ENCODE data around the gene TNNT2. TPM values are rescaled to one million over a fixed set of nuclear protein-coding genes. Genes with fewer than 3 reads are reported as not detected.

Gene TNNT2
- total and polyA plus RNA-seq, 2 donors (not counting 3 experiments of a cell fraction or from before 2014, with no cell fraction given): not detected

DNA sequence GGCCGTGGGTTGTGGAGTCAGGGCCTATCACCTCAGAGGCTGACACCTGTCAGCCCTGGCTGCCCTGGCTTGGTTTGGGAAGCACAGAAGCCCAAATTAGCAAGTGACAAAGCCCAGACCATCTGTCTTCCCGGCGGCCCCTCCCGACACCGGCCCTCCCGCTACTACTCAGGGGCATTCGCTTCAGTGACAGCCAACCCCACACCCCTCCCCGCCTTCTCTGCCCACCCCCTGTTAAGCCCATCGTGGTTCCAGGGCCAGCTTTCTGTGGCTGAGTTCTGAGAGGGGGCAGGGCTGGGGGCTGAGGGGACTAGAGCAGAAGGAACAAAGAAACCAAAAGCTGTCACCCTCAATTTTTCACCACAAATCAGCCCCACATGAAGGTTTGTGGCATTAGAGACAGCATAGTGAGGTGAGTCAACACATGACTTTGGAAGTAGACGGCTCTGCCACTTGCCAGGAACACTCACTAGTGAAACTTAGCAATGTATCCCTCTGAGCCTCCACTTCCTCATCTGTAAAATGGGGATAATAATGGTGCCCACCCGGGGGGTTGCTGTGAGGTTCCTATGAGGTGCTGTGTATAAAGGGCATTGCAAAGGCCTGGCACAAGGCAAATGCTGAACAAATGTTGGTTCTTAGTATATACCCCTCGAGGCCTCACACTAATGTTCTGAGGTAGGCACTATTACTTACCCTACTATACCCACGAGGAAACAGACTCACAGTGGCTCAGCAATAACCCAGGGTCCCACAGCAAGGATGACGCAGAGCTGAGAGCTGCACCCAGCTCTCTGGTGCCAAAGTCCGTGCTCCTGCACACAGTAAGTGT is 49.2 kb upstream of the TNNT2 start:
- POLR2A ChIA-PET: no interaction called here

More for the DNA sequence above, 49.2 kb upstream of the TNNT2 start:
- no peak overlapping the region for H3K27ac ChIP-seq (ENCODE audit: insufficient read depth, low read depth, low read length)
- H3K4me1 ChIP-seq (ENCODE audit: control insufficient read depth, extremely low read depth, insufficient read depth, low read length): no peaks in the 10 kb centered on the region
- CTCF ChIA-PET: interaction anchor here (2.4 kb wide), 1 partner anchor 9 kb away, joined by 16 read pairs; no protein-coding TSS in a partner anchor
- FAIRE-seq (no peak), DNase-seq (ENCODE audit: low read depth, low spot score) (no peak)
- TF ChIP-seq EZH2 (IDR thresholded peaks at IDR 0.05; ENCODE audit: borderline replicate concordance, low read depth, low read length, severe bottlenecking) (no peak), FOS (IDR thresholded peaks at IDR 0.05; ENCODE audit: borderline replicate concordance, insufficient read depth, low read length) (no peak), JUN (IDR thresholded peaks at IDR 0.05; ENCODE audit: borderline replicate concordance, insufficient read depth, insufficient read length, low read depth) (no peak), MYC (IDR thresholded peaks at IDR 0.05; ENCODE audit: low read depth, low read length) (no peak), MAX (IDR thresholded peaks at IDR 0.05; ENCODE audit: insufficient read depth, insufficient read length) (no peak), POLR2A (IDR thresholded peaks at IDR 0.05; ENCODE audit: low read depth, low read length) (no peak), GATA2 (IDR thresholded peaks at IDR 0.05; ENCODE audit: insufficient read depth, insufficient read length, low read depth, low read length) (no peak), POLR2AphosphoS5 (IDR thresholded peaks at IDR 0.05; ENCODE audit: insufficient read depth, low read depth, low read length) (no peak)
- TF ChIP-seq, protein P1, sequence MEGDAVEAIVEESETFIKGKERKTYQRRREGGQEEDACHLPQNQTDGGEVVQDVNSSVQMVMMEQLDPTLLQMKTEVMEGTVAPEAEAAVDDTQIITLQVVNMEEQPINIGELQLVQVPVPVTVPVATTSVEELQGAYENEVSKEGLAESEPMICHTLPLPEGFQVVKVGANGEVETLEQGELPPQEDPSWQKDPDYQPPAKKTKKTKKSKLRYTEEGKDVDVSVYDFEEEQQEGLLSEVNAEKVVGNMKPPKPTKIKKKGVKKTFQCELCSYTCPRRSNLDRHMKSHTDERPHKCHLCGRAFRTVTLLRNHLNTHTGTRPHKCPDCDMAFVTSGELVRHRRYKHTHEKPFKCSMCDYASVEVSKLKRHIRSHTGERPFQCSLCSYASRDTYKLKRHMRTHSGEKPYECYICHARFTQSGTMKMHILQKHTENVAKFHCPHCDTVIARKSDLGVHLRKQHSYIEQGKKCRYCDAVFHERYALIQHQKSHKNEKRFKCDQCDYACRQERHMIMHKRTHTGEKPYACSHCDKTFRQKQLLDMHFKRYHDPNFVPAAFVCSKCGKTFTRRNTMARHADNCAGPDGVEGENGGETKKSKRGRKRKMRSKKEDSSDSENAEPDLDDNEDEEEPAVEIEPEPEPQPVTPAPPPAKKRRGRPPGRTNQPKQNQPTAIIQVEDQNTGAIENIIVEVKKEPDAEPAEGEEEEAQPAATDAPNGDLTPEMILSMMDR (IDR thresholded peaks at IDR 0.05; ENCODE audit: extremely low read depth in 1 of 2, insufficient read depth in 1 of 2, low read depth in 1 of 2, low read length in 2 of 2): no peak
- no peak overlapping the region for H3K4me2 ChIP-seq (ENCODE audit: insufficient read depth, low read length)
- dilution Hi-C loops (cut with MboI; ENCODE audit: extremely low pct_ligation_motif_present, low sequenced_read_pairs): no loop called here
- intact Hi-C loops (cut with micrococcal nuclease): no loop called here
- H2AFZ ChIP-seq (ENCODE audit: low read depth, low read length): no peak overlapping the region
- H3K4me3 ChIP-seq (replicated peaks in 1 of 3; ENCODE audit: insufficient read depth in 1 of 3, low read depth in 1 of 3, low read length in 3 of 3): no peak overlapping the region
- H3K79me2 ChIP-seq (ENCODE audit: control insufficient read depth, insufficient read depth, low read length): no peaks in the 10 kb centered on the region
- H3K36me3 ChIP-seq (ENCODE audit: control insufficient read depth in 2 of 2, extremely low read depth in 1 of 2, insufficient read depth in 2 of 2, low read length in 2 of 2): no peaks in the 10 kb centered on the region
- no peak overlapping the region for H3K9ac ChIP-seq (replicated peaks; ENCODE audit: extremely low read depth, insufficient read depth, low read length)
- no peaks in the 10 kb centered on the region for H3K9me1 ChIP-seq (replicated peaks; ENCODE audit: control insufficient read depth, extremely low read depth, insufficient read depth, low read length)
- H3K27me3 ChIP-seq (ENCODE audit: control insufficient read depth in 2 of 2, insufficient read depth in 2 of 2, low read length in 2 of 2): peaks cover 4 to 5% of the 10 kb centered on the region in 2 experiments
- no peaks in the 10 kb centered on the region for H4K20me1 ChIP-seq (replicated peaks; ENCODE audit: control insufficient read depth, extremely low read depth, insufficient read depth, low read length)
- BruUV-seq (replicated peaks): no TSS peak
- H3K9me3 ChIP-seq (replicated peaks; ENCODE audit: control insufficient read depth, insufficient read depth, low read length): no peaks in the 10 kb centered on the region

Data from endothelial cell of umbilical vein (primary cell).